HEK293 (cell line): ENCODE results near the gene PAK4.

Experiments used
- CTCF ChIP-seq: fragments of 450-650 bp; formaldehyde crosslinking; IDR thresholded peaks from 2 replicates; pipeline ENCODE4 v1.5.1; 2016; ENCODE audit warnings: missing biosample characterization, missing genetic modification characterization
- GLIS1 ChIP-seq: fragments of 450-650 bp; formaldehyde crosslinking; IDR thresholded peaks from 2 replicates; pipeline ENCODE4 v1.5.1; 2016; ENCODE audit warnings: missing biosample characterization, missing genetic modification characterization
- KLF17 ChIP-seq: fragments of 450-650 bp; formaldehyde crosslinking; IDR thresholded peaks from 2 replicates; pipeline ENCODE4 v1.5.1; 2016; ENCODE audit warnings: missing biosample characterization, missing genetic modification characterization
- OVOL3 ChIP-seq: fragments of 450-650 bp; formaldehyde crosslinking; IDR thresholded peaks from 2 replicates; pipeline ENCODE4 v1.5.1; 2016; ENCODE audit warnings: missing biosample characterization, missing genetic modification characterization
- PATZ1 ChIP-seq: fragments of 450-650 bp; formaldehyde crosslinking; IDR thresholded peaks from 2 replicates; pipeline ENCODE4 v1.5.1; 2016; ENCODE audit warnings: missing biosample characterization, missing genetic modification characterization
- PRDM4 ChIP-seq: fragments of 450-650 bp; formaldehyde crosslinking; IDR thresholded peaks from 2 replicates; pipeline ENCODE4 v1.5.1; 2017; ENCODE audit warnings: missing biosample characterization, missing genetic modification characterization
- YY1 ChIP-seq: fragments of 450-650 bp; formaldehyde crosslinking; IDR thresholded peaks from 2 replicates; pipeline ENCODE4 v1.5.1; 2018; ENCODE audit warnings: missing biosample characterization, missing genetic modification characterization
- YY2 ChIP-seq: fragments of 450-650 bp; formaldehyde crosslinking; IDR thresholded peaks from 2 replicates; pipeline ENCODE4 v1.5.1; 2016; ENCODE audit warnings: missing biosample characterization, missing genetic modification characterization
- ZBTB7A ChIP-seq: fragments of 450-650 bp; formaldehyde crosslinking; IDR thresholded peaks from 2 replicates; pipeline ENCODE4 v1.5.1; 2016; ENCODE audit warnings: low read depth, missing biosample characterization, missing genetic modification characterization
- ZFHX2 ChIP-seq: fragments of 450-650 bp; formaldehyde crosslinking; conservative IDR thresholded peaks from 2 replicates; pipeline ENCODE4 v1.5.1; 2016; ENCODE audit warnings: missing biosample characterization, missing genetic modification characterization
- ZFP69B ChIP-seq: fragments of 450-650 bp; formaldehyde crosslinking; IDR thresholded peaks from 2 replicates; pipeline ENCODE4 v1.5.1; 2016; ENCODE audit warnings: missing biosample characterization, missing genetic modification characterization
- ZNF138 ChIP-seq: fragments of 450-650 bp; formaldehyde crosslinking; IDR thresholded peaks from 2 replicates; pipeline ENCODE4 v1.5.1; 2016; ENCODE audit warnings: missing biosample characterization, missing genetic modification characterization, borderline replicate concordance
- ZNF169 ChIP-seq: fragments of 450-650 bp; formaldehyde crosslinking; IDR thresholded peaks from 2 replicates; pipeline ENCODE4 v1.5.1; 2016; ENCODE audit warnings: missing biosample characterization, missing genetic modification characterization
- ZNF202 ChIP-seq: fragments of 450-650 bp; formaldehyde crosslinking; IDR thresholded peaks from 2 replicates; pipeline ENCODE4 v1.5.1; 2016; ENCODE audit warnings: missing biosample characterization, missing genetic modification characterization, borderline replicate concordance
- ZNF214 ChIP-seq: fragments of 450-650 bp; formaldehyde crosslinking; IDR thresholded peaks from 2 replicates; pipeline ENCODE4 v1.5.1; 2017; ENCODE audit warnings: missing biosample characterization, mild to moderate bottlenecking, missing genetic modification characterization, borderline replicate concordance
- ZNF24 ChIP-seq: fragments of 450-650 bp; formaldehyde crosslinking; IDR thresholded peaks from 2 replicates; pipeline ENCODE4 v1.5.1; 2016; ENCODE audit warnings: missing biosample characterization, missing genetic modification characterization
- ZNF26 ChIP-seq: fragments of 450-650 bp; formaldehyde crosslinking; IDR thresholded peaks from 2 replicates; pipeline ENCODE4 v1.5.1; 2016; ENCODE audit warnings: missing biosample characterization, missing genetic modification characterization
- ZNF354C ChIP-seq: fragments of 450-650 bp; formaldehyde crosslinking; IDR thresholded peaks from 2 replicates; pipeline ENCODE4 v1.5.1; 2016; ENCODE audit warnings: missing biosample characterization, missing genetic modification characterization, low read depth, borderline replicate concordance
- ZNF362 ChIP-seq: fragments of 450-650 bp; formaldehyde crosslinking; IDR thresholded peaks from 2 replicates; pipeline ENCODE4 v1.5.1; 2016; ENCODE audit warnings: missing biosample characterization, missing genetic modification characterization
- ZNF366 ChIP-seq: fragments of 450-650 bp; formaldehyde crosslinking; conservative IDR thresholded peaks from 2 replicates; pipeline ENCODE4 v1.5.1; 2016; ENCODE audit warnings: missing biosample characterization, missing genetic modification characterization
- ZNF423 ChIP-seq: fragments of 450-650 bp; formaldehyde crosslinking; IDR thresholded peaks from 2 replicates; pipeline ENCODE4 v1.5.1; 2016; ENCODE audit warnings: missing biosample characterization, missing genetic modification characterization
- ZNF514 ChIP-seq: fragments of 450-650 bp; formaldehyde crosslinking; IDR thresholded peaks from 2 replicates; pipeline ENCODE4 v1.5.1; 2016; ENCODE audit warnings: missing biosample characterization, missing genetic modification characterization
- ZNF660 ChIP-seq: fragments of 450-650 bp; IDR thresholded peaks from 2 replicates; pipeline ENCODE4 v1.5.1; 2018; ENCODE audit warnings: missing biosample characterization, mild to moderate bottlenecking, missing genetic modification characterization
- ZNF76 ChIP-seq: fragments of 450-650 bp; formaldehyde crosslinking; IDR thresholded peaks from 2 replicates; pipeline ENCODE4; 2016; ENCODE audit warnings: low read depth, missing biosample characterization, missing genetic modification characterization, borderline replicate concordance
- ZNF837 ChIP-seq: fragments of 450-650 bp; formaldehyde crosslinking; IDR thresholded peaks from 2 replicates; pipeline ENCODE4 v1.5.1; 2016; ENCODE audit warnings: missing biosample characterization, missing genetic modification characterization
- ZSCAN16 ChIP-seq: fragments of 450-650 bp; formaldehyde crosslinking; IDR thresholded peaks from 2 replicates; pipeline ENCODE4 v1.5.1; 2016; ENCODE audit warnings: missing biosample characterization, missing genetic modification characterization
- ZSCAN30 ChIP-seq: fragments of 450-650 bp; IDR thresholded peaks from 2 replicates; pipeline ENCODE4 v1.5.1; 2018; ENCODE audit warnings: missing biosample characterization, mild to moderate bottlenecking, missing genetic modification characterization, moderate library complexity
- ZSCAN5A ChIP-seq: fragments of 450-650 bp; formaldehyde crosslinking; IDR thresholded peaks from 2 replicates; pipeline ENCODE4 v1.5.1; 2016; ENCODE audit warnings: missing biosample characterization, missing genetic modification characterization

PAK4 gene

GRCh38 chr19:39170386-39171231, 45.0 kb downstream of the PAK4 start (continued):
- TF ChIP-seq ZNF76 (tag by site-specific recombination), result no peak
- no peak for TF ChIP-seq ZNF514 (tag by site-specific recombination)
- no peak for TF ChIP-seq ZNF660 (tag by site-specific recombination)
- TF ChIP-seq ZFHX2, result no peak
- TF ChIP-seq ZBTB7A (tag by site-specific recombination), result no peak
- TF ChIP-seq ZNF214 (tag by site-specific recombination), result no peak
- TF ChIP-seq YY1 (tag by site-specific recombination), result no peak
- no peak for TF ChIP-seq ZNF26 (tag by site-specific recombination)
- no peak for TF ChIP-seq YY2 (tag by site-specific recombination)
- no peak for TF ChIP-seq ZSCAN30 (tag by site-specific recombination)
- no peak for TF ChIP-seq ZNF138 (tag by site-specific recombination)
- no peak for TF ChIP-seq OVOL3 (tag by site-specific recombination)
- TF ChIP-seq ZSCAN5A (tag by site-specific recombination), result no peak
- no peak for TF ChIP-seq ZFP69B (tag by site-specific recombination)
- TF ChIP-seq PRDM4 (tag by site-specific recombination), result 0 out of 2 replicates have a peak, but pooled peaks have one; percentile 10
- no peak for TF ChIP-seq ZNF202 (tag by site-specific recombination)
- no peak for TF ChIP-seq ZSCAN16
- 0 out of 2 replicates have a peak, but pooled peaks have one; percentile 76 for TF ChIP-seq ZNF362
- TF ChIP-seq CTCF, result no peak; the same call in 1 of the 2 replicates
- no peak for TF ChIP-seq ZNF24
- TF ChIP-seq ZNF837 (tag by site-specific recombination), result no peak
- peak; percentile 85 for TF ChIP-seq GLIS1
- no peak for TF ChIP-seq ZNF423 (tag by site-specific recombination)
- TF ChIP-seq ZNF366, result no peak
- 0 out of 2 replicates have a peak, but pooled peaks have one; percentile 18 for TF ChIP-seq KLF17 (tag by site-specific recombination)
- no peak for TF ChIP-seq ZNF169 (tag by site-specific recombination)
- TF ChIP-seq ZNF354C, result no peak
- TF ChIP-seq PATZ1, result no peak
